ENCODE results near the gene TRPC6. TPM values are rescaled to one million over a fixed set of nuclear protein-coding genes. Genes with fewer than 3 reads are reported as not detected.
"Not testable (repeated sequence)": the region's sequence is repeated elsewhere in the genome, so short reads cannot be mapped to it uniquely, and the experiment has no call there.

Gene TRPC6
- polyA plus RNA-seq, 1 donor from 2014 or later: 0.11 TPM

GRCh38 chr11:101439488-101439887 lies 144.3 kb downstream of the TRPC6 start:
- Histone ChIP-seq H3K9me2 (ENCODE audit: insufficient read depth, low read length) (no peaks in the 10 kb centered on the region), H3K79me2 (replicated peaks; ENCODE audit: insufficient read depth, low read length) (no peaks in the 10 kb centered on the region), H3K4me3 (ENCODE audit: low read length) (no peak overlapping the region), H2AFZ (ENCODE audit: low read depth, low read length) (no peak overlapping the region), H3K36me3 (ENCODE audit: insufficient read depth, low read length) (no peaks in the 10 kb centered on the region), H3K4me2 (ENCODE audit: low read length) (no peak overlapping the region), H3K27ac (ENCODE audit: low read length) (no peak overlapping the region), H3K27me3 (ENCODE audit: insufficient read depth, low read depth, low read length) (no peaks in the 10 kb centered on the region), H3F3A (ENCODE audit: insufficient read depth, low read length, poor library complexity, severe bottlenecking) (no peaks in the 10 kb centered on the region), H3K9me3 (ENCODE audit: low read length) (no peaks in the 10 kb centered on the region), H3K9ac (ENCODE audit: low read length) (no peak overlapping the region), H4K20me1 (ENCODE audit: insufficient read depth) (no peaks in the 10 kb centered on the region)
- no peak for TF ChIP-seq EP300 (conservative IDR thresholded peaks at IDR 0.05; ENCODE audit: poor library complexity, severe bottlenecking)
- no peak for TF ChIP-seq EZH2 (IDR thresholded peaks at IDR 0.05; ENCODE audit: borderline replicate concordance, insufficient read depth, low read length, poor library complexity, severe bottlenecking)
- no peak for TF ChIP-seq TAF1 (IDR thresholded peaks at IDR 0.05; ENCODE audit: low read depth)
- no peak for TF ChIP-seq RAD21 (conservative IDR thresholded peaks at IDR 0.05)
- TF ChIP-seq MXI1 (conservative IDR thresholded peaks at IDR 0.05; ENCODE audit: poor library complexity, severe bottlenecking): no peak
- TF ChIP-seq SMC3 (conservative IDR thresholded peaks at IDR 0.05; ENCODE audit: poor library complexity): no peak
- TF ChIP-seq, protein P1, sequence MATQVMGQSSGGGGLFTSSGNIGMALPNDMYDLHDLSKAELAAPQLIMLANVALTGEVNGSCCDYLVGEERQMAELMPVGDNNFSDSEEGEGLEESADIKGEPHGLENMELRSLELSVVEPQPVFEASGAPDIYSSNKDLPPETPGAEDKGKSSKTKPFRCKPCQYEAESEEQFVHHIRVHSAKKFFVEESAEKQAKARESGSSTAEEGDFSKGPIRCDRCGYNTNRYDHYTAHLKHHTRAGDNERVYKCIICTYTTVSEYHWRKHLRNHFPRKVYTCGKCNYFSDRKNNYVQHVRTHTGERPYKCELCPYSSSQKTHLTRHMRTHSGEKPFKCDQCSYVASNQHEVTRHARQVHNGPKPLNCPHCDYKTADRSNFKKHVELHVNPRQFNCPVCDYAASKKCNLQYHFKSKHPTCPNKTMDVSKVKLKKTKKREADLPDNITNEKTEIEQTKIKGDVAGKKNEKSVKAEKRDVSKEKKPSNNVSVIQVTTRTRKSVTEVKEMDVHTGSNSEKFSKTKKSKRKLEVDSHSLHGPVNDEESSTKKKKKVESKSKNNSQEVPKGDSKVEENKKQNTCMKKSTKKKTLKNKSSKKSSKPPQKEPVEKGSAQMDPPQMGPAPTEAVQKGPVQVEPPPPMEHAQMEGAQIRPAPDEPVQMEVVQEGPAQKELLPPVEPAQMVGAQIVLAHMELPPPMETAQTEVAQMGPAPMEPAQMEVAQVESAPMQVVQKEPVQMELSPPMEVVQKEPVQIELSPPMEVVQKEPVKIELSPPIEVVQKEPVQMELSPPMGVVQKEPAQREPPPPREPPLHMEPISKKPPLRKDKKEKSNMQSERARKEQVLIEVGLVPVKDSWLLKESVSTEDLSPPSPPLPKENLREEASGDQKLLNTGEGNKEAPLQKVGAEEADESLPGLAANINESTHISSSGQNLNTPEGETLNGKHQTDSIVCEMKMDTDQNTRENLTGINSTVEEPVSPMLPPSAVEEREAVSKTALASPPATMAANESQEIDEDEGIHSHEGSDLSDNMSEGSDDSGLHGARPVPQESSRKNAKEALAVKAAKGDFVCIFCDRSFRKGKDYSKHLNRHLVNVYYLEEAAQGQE (IDR thresholded peaks at IDR 0.05; ENCODE audit: borderline replicate concordance): no peak
- no peak for TF ChIP-seq POLR2AphosphoS5 (IDR thresholded peaks at IDR 0.05)
- TF ChIP-seq, protein P2, sequence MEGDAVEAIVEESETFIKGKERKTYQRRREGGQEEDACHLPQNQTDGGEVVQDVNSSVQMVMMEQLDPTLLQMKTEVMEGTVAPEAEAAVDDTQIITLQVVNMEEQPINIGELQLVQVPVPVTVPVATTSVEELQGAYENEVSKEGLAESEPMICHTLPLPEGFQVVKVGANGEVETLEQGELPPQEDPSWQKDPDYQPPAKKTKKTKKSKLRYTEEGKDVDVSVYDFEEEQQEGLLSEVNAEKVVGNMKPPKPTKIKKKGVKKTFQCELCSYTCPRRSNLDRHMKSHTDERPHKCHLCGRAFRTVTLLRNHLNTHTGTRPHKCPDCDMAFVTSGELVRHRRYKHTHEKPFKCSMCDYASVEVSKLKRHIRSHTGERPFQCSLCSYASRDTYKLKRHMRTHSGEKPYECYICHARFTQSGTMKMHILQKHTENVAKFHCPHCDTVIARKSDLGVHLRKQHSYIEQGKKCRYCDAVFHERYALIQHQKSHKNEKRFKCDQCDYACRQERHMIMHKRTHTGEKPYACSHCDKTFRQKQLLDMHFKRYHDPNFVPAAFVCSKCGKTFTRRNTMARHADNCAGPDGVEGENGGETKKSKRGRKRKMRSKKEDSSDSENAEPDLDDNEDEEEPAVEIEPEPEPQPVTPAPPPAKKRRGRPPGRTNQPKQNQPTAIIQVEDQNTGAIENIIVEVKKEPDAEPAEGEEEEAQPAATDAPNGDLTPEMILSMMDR (IDR thresholded peaks at IDR 0.05; ENCODE audit: poor library complexity, severe bottlenecking): no peak

GRCh38 chr11:101438708-101439107 lies 145.1 kb downstream of the TRPC6 start:
- H3K36me3 ChIP-seq (ENCODE audit: insufficient read depth, low read length); H2AFZ ChIP-seq (ENCODE audit: low read depth, low read length); H3F3A ChIP-seq (ENCODE audit: insufficient read depth, low read length, poor library complexity, severe bottlenecking); H4K20me1 ChIP-seq (ENCODE audit: insufficient read depth); H3K4me3 ChIP-seq (ENCODE audit: low read length); H3K9ac ChIP-seq (ENCODE audit: low read length); H3K4me2 ChIP-seq (ENCODE audit: low read length); H3K9me3 ChIP-seq (ENCODE audit: low read length); H3K9me2 ChIP-seq (ENCODE audit: insufficient read depth, low read length); H3K27ac ChIP-seq (ENCODE audit: low read length); H3K27me3 ChIP-seq (ENCODE audit: insufficient read depth, low read depth, low read length); H3K79me2 ChIP-seq (replicated peaks; ENCODE audit: insufficient read depth, low read length): not testable (repeated sequence)

DNA sequence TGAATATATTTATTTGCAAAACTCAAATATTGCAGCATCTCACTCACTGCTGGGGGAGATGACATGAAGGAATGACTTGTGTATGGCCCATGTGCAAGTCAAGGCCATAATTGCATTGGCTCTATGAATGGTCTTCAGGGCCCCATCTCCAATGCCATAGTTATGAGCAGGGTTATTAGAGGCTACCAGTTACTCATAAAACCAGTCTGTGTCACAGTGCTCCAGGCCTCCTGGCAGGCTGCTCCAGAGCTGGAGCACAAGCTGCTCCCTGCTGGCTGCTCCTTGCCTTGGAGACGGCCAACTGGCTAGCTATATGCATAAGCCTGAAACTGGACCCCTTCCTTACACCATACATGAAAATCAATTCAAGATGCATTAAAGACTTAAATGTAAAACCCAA lies 145.7 kb downstream of the TRPC6 start:
- no peak overlapping the region for H2AFZ ChIP-seq (ENCODE audit: low read depth, low read length)
- no peak overlapping the region for H3K4me2 ChIP-seq (ENCODE audit: low read length)
- no peaks in the 10 kb centered on the region for H3K36me3 ChIP-seq (ENCODE audit: insufficient read depth, low read length)
- H3K9me3 ChIP-seq (ENCODE audit: low read length): no peaks in the 10 kb centered on the region
- TF ChIP-seq MXI1 (conservative IDR thresholded peaks at IDR 0.05; ENCODE audit: poor library complexity, severe bottlenecking) (no peak), SMC3 (conservative IDR thresholded peaks at IDR 0.05; ENCODE audit: poor library complexity) (no peak), EZH2 (IDR thresholded peaks at IDR 0.05; ENCODE audit: borderline replicate concordance, insufficient read depth, low read length, poor library complexity, severe bottlenecking) (no peak), RAD21 (conservative IDR thresholded peaks at IDR 0.05) (no peak), TAF1 (IDR thresholded peaks at IDR 0.05; ENCODE audit: low read depth) (no peak), EP300 (conservative IDR thresholded peaks at IDR 0.05; ENCODE audit: poor library complexity, severe bottlenecking) (no peak), POLR2AphosphoS5 (IDR thresholded peaks at IDR 0.05) (no peak)
- TF ChIP-seq, protein P2 (IDR thresholded peaks at IDR 0.05; ENCODE audit: poor library complexity, severe bottlenecking): no peak
- TF ChIP-seq, protein P1 (IDR thresholded peaks at IDR 0.05; ENCODE audit: borderline replicate concordance): no peak
- H3F3A ChIP-seq (ENCODE audit: insufficient read depth, low read length, poor library complexity, severe bottlenecking): no peaks in the 10 kb centered on the region
- no peak overlapping the region for H3K4me3 ChIP-seq (ENCODE audit: low read length)
- H3K79me2 ChIP-seq (replicated peaks; ENCODE audit: insufficient read depth, low read length): no peaks in the 10 kb centered on the region
- no peak overlapping the region for H3K27ac ChIP-seq (ENCODE audit: low read length)
- no peaks in the 10 kb centered on the region for H4K20me1 ChIP-seq (ENCODE audit: insufficient read depth)
- no peak overlapping the region for H3K9ac ChIP-seq (ENCODE audit: low read length)
- no peaks in the 10 kb centered on the region for H3K9me2 ChIP-seq (ENCODE audit: insufficient read depth, low read length)
- no peaks in the 10 kb centered on the region for H3K27me3 ChIP-seq (ENCODE audit: insufficient read depth, low read depth, low read length)
